HepG2 (cell line): ENCODE results near the gene SOCS1. TPM values are rescaled to one million over a fixed set of nuclear protein-coding genes. Genes with fewer than 3 reads are reported as not detected.

Source experiments
- ATAC-seq: fragments of 200-7000 bp; cut with Tn5 transposase; 3 replicates; pipeline ENCODE4 v1.9.1; 2020; ENCODE audit warnings: mild to moderate bottlenecking, moderate library complexity
- BruUV-seq: library from RNA; stranded (reverse); fragments of 400-500 nt; replicated peaks from 2 replicates; lab custom pipeline; 2021; lab: Mats Ljungman, UMichigan
- CTCF ChIA-PET: fragments of 300-600 bp; formaldehyde crosslinking; extraction: SDS; loops from one replicate; lab custom pipeline; 2021; ENCODE audit warnings: low total read pairs, inconsistent platforms, low intra/inter-chr PET ratio; lab: Yijun Ruan, JAX
- POLR2A ChIA-PET: fragments of 350-600 bp; sonication (Branson Sonifier 250); formaldehyde crosslinking; loops from one replicate; lab custom pipeline; 2020; ENCODE audit warnings: antibody characterized with exemption, inconsistent platforms; lab: Yijun Ruan, JAX
- DNase-seq: peaks from one replicate; pipeline ENCODE4 v3.0.0-alpha.2; 2015; ENCODE audit warnings: low spot score
- FAIRE-seq: peaks from 3 replicates; lab custom pipeline; 2011; peaks lifted over from hg19 to GRCh38; lab: Jason Lieb, UNC
- H2AFZ ChIP-seq: one replicate; pipeline ENCODE4 v1.6.1; 2011; ENCODE audit warnings: low read length, inconsistent platforms
- H3K27ac ChIP-seq: fragments of 300-600 bp; 3 replicates; pipeline ENCODE4 v1.8.0; 2011; ENCODE audit warnings: mixed run types, mild to moderate bottlenecking, mixed read lengths, low read length, inconsistent platforms; ENCODE audit not compliant: insufficient read depth; ENCODE audit errors: extremely low read length
- H3K27me3 ChIP-seq, 2 experiments: fragments of 200-600 bp in 1 of 2; 2 replicates in 1 of 2; 3 replicates in 1 of 2; pipeline versions ENCODE4 v1.6.0 to v1.8.0; 2011; ENCODE audit warnings: low read length in 2 of 2, mild to moderate bottlenecking in 2 of 2, moderate library complexity in 2 of 2, inconsistent platforms in 1 of 2; ENCODE audit not compliant: insufficient read depth in 2 of 2, control insufficient read depth in 1 of 2
- H3K36me3 ChIP-seq, 2 experiments: fragments of 200-600 bp in 1 of 2; replicated peaks in 1 of 2; 2 replicates in 1 of 2; 3 replicates in 1 of 2; pipeline versions ENCODE4 v1.5.1 to v1.8.0; 2011; ENCODE audit warnings: low read length in 2 of 2, inconsistent platforms in 1 of 2; ENCODE audit not compliant: insufficient read depth in 2 of 2, control insufficient read depth in 1 of 2
- H3K4me1 ChIP-seq: 2 replicates; pipeline ENCODE4 v1.5.1; 2012; ENCODE audit warnings: low read length, inconsistent platforms; ENCODE audit not compliant: insufficient read depth
- H3K4me2 ChIP-seq: 2 replicates; pipeline ENCODE4 v1.6.0; 2011; ENCODE audit warnings: low read depth, low read length, inconsistent platforms
- H3K4me3 ChIP-seq, 3 experiments: fragments of 200-600 bp in 1 of 3; sonication (generic), shearing (Covaris generic) in 1 of 3; replicated peaks in 1 of 3; 2 replicates each; pipeline ENCODE4 v1.5.1; 2011 to 2016; ENCODE audit warnings: low read length in 3 of 3, inconsistent platforms in 2 of 3, low read depth in 2 of 3, mild to moderate bottlenecking in 2 of 3, control low read depth in 1 of 3, mixed read lengths in 1 of 3; ENCODE audit not compliant: insufficient read depth in 1 of 3
- H3K79me2 ChIP-seq: one replicate; pipeline ENCODE4 v1.6.1; 2011; ENCODE audit warnings: low read length, inconsistent platforms; ENCODE audit not compliant: insufficient read depth
- H3K9ac ChIP-seq: 2 replicates; pipeline ENCODE4 v1.6.0; 2011; ENCODE audit warnings: mild to moderate bottlenecking, low read depth, low read length, inconsistent platforms; ENCODE audit not compliant: insufficient read depth
- H3K9me3 ChIP-seq: 2 replicates; pipeline ENCODE4 v1.5.1; 2012; ENCODE audit warnings: mild to moderate bottlenecking, low read length
- H4K20me1 ChIP-seq: 2 replicates; pipeline ENCODE4 v1.6.0; 2011; ENCODE audit warnings: inconsistent platforms, mild to moderate bottlenecking, low read length, moderate library complexity; ENCODE audit not compliant: insufficient read depth
- ARID4A ChIP-seq: sonication (generic); formaldehyde crosslinking; IDR thresholded peaks from 2 replicates; pipeline ENCODE4 v1.5.0; 2020; ENCODE audit warnings: mild to moderate bottlenecking, missing genetic modification reagents, borderline replicate concordance
- CBX1 ChIP-seq: IDR thresholded peaks from one replicate; pipeline ENCODE4 v1.6.1; 2016; ENCODE audit warnings: antibody characterized with exemption, low read depth
- ISL2 ChIP-seq: sonication (generic); formaldehyde crosslinking; IDR thresholded peaks from 2 replicates; pipeline ENCODE4 v1.5.0; 2020; ENCODE audit warnings: missing genetic modification reagents
- MED1 ChIP-seq: sonication (generic); formaldehyde crosslinking; IDR thresholded peaks from 2 replicates; pipeline ENCODE4 v1.4.0; 2020; ENCODE audit warnings: missing genetic modification reagents
- NFE2 ChIP-seq: sonication (generic); formaldehyde crosslinking; IDR thresholded peaks from 2 replicates; pipeline ENCODE4 v1.4.0; 2020; ENCODE audit warnings: missing genetic modification reagents
- PCBP1 ChIP-seq: fragments of 200-400 bp; formaldehyde crosslinking; IDR thresholded peaks from 2 replicates; pipeline ENCODE4 v1.6.1; 2017; ENCODE audit warnings: mild to moderate bottlenecking, low read depth, low read length, borderline replicate concordance
- ZKSCAN1 ChIP-seq: fragments of 150-350 bp; IDR thresholded peaks from 2 replicates; pipeline ENCODE4 v1.6.1; 2014; ENCODE audit warnings: low read length
- ZNF24 ChIP-seq: fragments of 450-650 bp; IDR thresholded peaks from 2 replicates; pipeline ENCODE4 v1.6.1; 2017; ENCODE audit warnings: antibody characterized with exemption, mild to moderate bottlenecking
- ZNF275 ChIP-seq: sonication (generic); formaldehyde crosslinking; IDR thresholded peaks from 2 replicates; pipeline ENCODE4 v1.8.0; 2022; ENCODE audit warnings: missing genetic modification reagents, mild to moderate bottlenecking, inconsistent platforms, borderline replicate concordance
- ZNF276 ChIP-seq: sonication (generic); formaldehyde crosslinking; IDR thresholded peaks from 2 replicates; pipeline ENCODE4 v1.4.0; 2020; ENCODE audit warnings: mild to moderate bottlenecking, low read depth, missing genetic modification reagents
- ZNF329 ChIP-seq: sonication (generic); formaldehyde crosslinking; IDR thresholded peaks from 2 replicates; pipeline ENCODE4 v1.9.0; 2021; ENCODE audit warnings: low read depth, mild to moderate bottlenecking, missing genetic modification reagents
- ZNF672 ChIP-seq: sonication (generic); formaldehyde crosslinking; IDR thresholded peaks from 2 replicates; pipeline ENCODE4 v1.8.1; 2022; ENCODE audit warnings: missing genetic modification reagents
- ZNF781 ChIP-seq: sonication (generic); formaldehyde crosslinking; IDR thresholded peaks from 2 replicates; pipeline ENCODE4 v1.5.1; 2020; ENCODE audit warnings: borderline replicate concordance, mild to moderate bottlenecking, missing genetic modification reagents; ENCODE audit errors: not compliant biosample characterization
- ZNF784 ChIP-seq: sonication (generic); formaldehyde crosslinking; IDR thresholded peaks from 2 replicates; pipeline ENCODE4 v1.5.1; 2020; ENCODE audit warnings: missing genetic modification reagents, mild to moderate bottlenecking, borderline replicate concordance
- WGBS: methylation state at CpG from one replicate; pipeline ENCODE4 v1.1.6; 2017; ENCODE audit warnings: low lambda C conversion rate; 5-methylcytosine and 5-hydroxymethylcytosine counted together
- in situ Hi-C: cut with HindIII; loops from 2 replicates; pipeline ENCODE4 v1.10.0; 2017; ENCODE audit warnings: low pct_unique_long_range_greater_than_20kb; ENCODE audit not compliant: extremely low pct_ligation_motif_present
- intact Hi-C: fragments of 100-400 bp; cut with micrococcal nuclease; formaldehyde crosslinking; loops from one replicate; pipeline ENCODE4 v1.10.0; 2022; ENCODE audit not compliant: unreplicated experiment
- polyA plus RNA-seq, 8 experiments: library from polyadenylated mRNA; depleted of rRNA in 3 of 8; stranded (reverse) in 7 of 8; unstranded in 1 of 8; fragments of >200 nt; fragmentation: Illumina TruSeq in 4 of 8; extraction: Trizol in 4 of 8; gene quantifications; 2 replicates each; pipeline versions ENCODE4 v1.2.1 to v1.2.3, GENCODE V29; 2011 to 2016; ENCODE audit warnings: low read depth in 4 of 8, missing spikeins in 1 of 8, mixed read lengths in 1 of 8; ENCODE audit not compliant: insufficient read depth in 1 of 8
- total RNA-seq, 5 experiments: library from RNA; depleted of rRNA; stranded (reverse); fragments of >200 nt; fragmentation: Illumina TruSeq; extraction: Trizol; gene quantifications; 2 replicates each; pipeline ENCODE4 v1.2.3, GENCODE V29; 2016; ENCODE audit warnings: low read depth in 1 of 5

Gene SOCS1
- total and polyA plus RNA-seq, 2 of the 13 experiments (the other 11 are each of a cell fraction or from before 2014, with no cell fraction given) = 5.3 to 6.3 TPM

GRCh38 chr16:11274964-11275363 is 19.0 kb upstream of the SOCS1 start (continued):
- peak; percentile 99 for TF ChIP-seq ZNF329 (CRISPR knock-in tag)

- DNase-seq (peak; percentile 91), ATAC-seq (peak; percentile 60), FAIRE-seq (peak; percentile 83)
- in situ Hi-C loops (no loop called here), intact Hi-C loops (no loop called here)
- Histone ChIP-seq H3K4me1 (peaks cover 92% of the 10 kb centered on the region), H3K27me3 (no peaks in the 10 kb centered on the region), H3K4me3 (no peak overlapping the region), H3K79me2 (no peaks in the 10 kb centered on the region), H3K9ac (peak overlapping the region; percentile 50), H4K20me1 (no peaks in the 10 kb centered on the region), H3K36me3 (no peaks in the 10 kb centered on the region), H2AFZ (peak overlapping the region; percentile 73), H3K4me2 (peak overlapping the region; percentile 38), H3K9me3 (no peaks in the 10 kb centered on the region), H3K27ac (peak overlapping the region; percentile 81)
- no TSS peak for BruUV-seq
- 39% methylated on average over 3 of the region's 3 CpGs for WGBS
- ChIA-PET CTCF (no interaction called here), POLR2A (interaction anchor here (0.9 to 14.0 kb wide), 11 partner anchors 10 to 97 kb away, joined by 3 to 351 read pairs (median 12); partner anchors contain the start of gene SOCS1)
- no peak for TF ChIP-seq ZKSCAN1
- TF ChIP-seq MED1 = peak; percentile 64; the same call in 1 of the 2 replicates
- TF ChIP-seq ZNF781 = peak; percentile 65
- TF ChIP-seq ARID4A (CRISPR knock-in tag) = no peak
- no peak for TF ChIP-seq NFE2 (CRISPR knock-in tag)
- TF ChIP-seq ZNF275 (CRISPR knock-in tag) = 0 out of 2 replicates have a peak, but pooled peaks have one; percentile 42
- TF ChIP-seq ZNF672 (CRISPR knock-in tag) = no peak
- no peak for TF ChIP-seq ZNF784 (CRISPR knock-in tag)
- no peak for TF ChIP-seq PCBP1
- no peak for TF ChIP-seq ZNF24
- TF ChIP-seq ISL2 (CRISPR knock-in tag) = peak; percentile 58
- no peak for TF ChIP-seq CBX1
- 0 out of 2 replicates have a peak, but pooled peaks have one; percentile 4 for TF ChIP-seq ZNF276 (CRISPR knock-in tag)
Observed at GRCh38 chr16:11273721-11274324, 17.8 kb upstream of the SOCS1 start.
